HG03520 (cell line): ENCODE data around the gene EFHC2.
"Not testable (repeated sequence)": the region's sequence is repeated elsewhere in the genome, so short reads cannot be mapped to it uniquely, and the experiment has no call there.

Experiments used
- ATAC-seq: cut with Tn5 transposase; IDR thresholded peaks from one replicate; pipeline ENCODE4 v1.9.1; 2021; ENCODE audit warnings: mild to moderate bottlenecking, moderate library complexity; ENCODE audit not compliant: unreplicated experiment

EFHC2 gene

GRCh38 chrX:44303119-44303518 is 40.4 kb downstream of the EFHC2 start:
- no peak for ATAC-seq

- no peak for ATAC-seq
Observed at GRCh38 chrX:44299177-44299576, 44.3 kb downstream of the EFHC2 start.

GRCh38 chrX:44291468-44292092 is 51.9 kb downstream of the EFHC2 start:
- no peak for ATAC-seq

GRCh38 chrX:44290718-44291117 is 52.8 kb downstream of the EFHC2 start:
- no peak for ATAC-seq

- no peak for ATAC-seq
Observed at GRCh38 chrX:44282753-44283152, 60.7 kb downstream of the EFHC2 start.

- no peak for ATAC-seq
Observed at GRCh38 chrX:44280116-44280515, 63.4 kb downstream of the EFHC2 start.

GRCh38 chrX:44274096-44274495 is 69.4 kb downstream of the EFHC2 start:
- ATAC-seq, result no peak

GRCh38 chrX:44267861-44268260 is 75.6 kb downstream of the EFHC2 start:
- no peak for ATAC-seq

- no peak for ATAC-seq
Observed at GRCh38 chrX:44267116-44267515, 76.4 kb downstream of the EFHC2 start.

- no peak for ATAC-seq
Observed at GRCh38 chrX:44265559-44265958, 77.9 kb downstream of the EFHC2 start.

- no peak for ATAC-seq
Observed at GRCh38 chrX:44264936-44265335, 78.5 kb downstream of the EFHC2 start.

- no peak for ATAC-seq
Observed at GRCh38 chrX:44261286-44261685, 82.2 kb downstream of the EFHC2 start.

GRCh38 chrX:44260609-44261008 is 82.9 kb downstream of the EFHC2 start:
- ATAC-seq, result no peak

GRCh38 chrX:44255742-44256141 is 87.7 kb downstream of the EFHC2 start:
- ATAC-seq, result not testable (repeated sequence)

GRCh38 chrX:44253575-44253942 is 89.9 kb downstream of the EFHC2 start:
- no peak for ATAC-seq

GRCh38 chrX:44252688-44253574 is 90.5 kb downstream of the EFHC2 start:
- peak; percentile 82 for ATAC-seq

GRCh38 chrX:44247468-44247867 is 96.0 kb downstream of the EFHC2 start:
- no peak for ATAC-seq

GRCh38 chrX:44246826-44247225 is 96.6 kb downstream of the EFHC2 start:
- ATAC-seq, result no peak

GRCh38 chrX:44245733-44246132 is 97.7 kb downstream of the EFHC2 start:
- ATAC-seq, result no peak

GRCh38 chrX:44244008-44244407 is 99.5 kb downstream of the EFHC2 start:
- ATAC-seq, result no peak

GRCh38 chrX:44241546-44241945 is 101.9 kb downstream of the EFHC2 start:
- ATAC-seq, result no peak

GRCh38 chrX:44240036-44240435 is 103.4 kb downstream of the EFHC2 start:
- ATAC-seq, result no peak
